H1 (cell line): ENCODE data around the gene MRPL45. TPM values are rescaled to one million over a fixed set of nuclear protein-coding genes. Genes with fewer than 3 reads are reported as not detected.

Source experiments
- CTCF ChIP-seq, 3 experiments: IDR thresholded peaks; 1 replicate in 2 of 3; 2 replicates in 1 of 3; pipeline versions ENCODE4 v1.5.1 to v1.6.1; 2011; ENCODE audit warnings: low read length in 3 of 3, mild to moderate bottlenecking in 3 of 3, inconsistent platforms in 2 of 3, low read depth in 1 of 3, moderate library complexity in 1 of 3; ENCODE audit not compliant: insufficient read depth in 1 of 3; ENCODE audit errors: control extremely low read depth in 1 of 3
- NRF1 ChIP-seq: IDR thresholded peaks from 2 replicates; pipeline ENCODE4 v1.6.1; 2011; ENCODE audit warnings: mild to moderate bottlenecking, low read depth, low read length, improper control_type of control experiment
- polyA plus RNA-seq, 7 experiments: library from polyadenylated mRNA; depleted of rRNA in 3 of 7; stranded (reverse) in 5 of 7; unstranded in 2 of 7; fragments of >200 nt in 5 of 7; fragments of 200-250 nt in 2 of 7; gene quantifications; 1 replicate in 5 of 7; 2 replicates in 1 of 7; 4 replicates in 1 of 7; pipeline versions ENCODE4 v1.2.1 to v1.2.3, GENCODE V29; 2011 to 2013; ENCODE audit warnings: missing spikeins in 2 of 7, mixed read lengths in 2 of 7
- total RNA-seq: library from RNA; stranded (reverse); fragmentation: NEBNext Ultra II Directional; extraction: Animal tissue kit (Norgen Biotek cat#: 25700); gene quantifications from 2 replicates; pipeline ENCODE4 v1.2.1, GENCODE V29; 2021

MRPL45 gene
- total and polyA plus RNA-seq, 2 of the 8 experiments (the other 6 are each of a cell fraction or from before 2014, with no cell fraction given) = 65.6 to 71.7 TPM

DNA sequence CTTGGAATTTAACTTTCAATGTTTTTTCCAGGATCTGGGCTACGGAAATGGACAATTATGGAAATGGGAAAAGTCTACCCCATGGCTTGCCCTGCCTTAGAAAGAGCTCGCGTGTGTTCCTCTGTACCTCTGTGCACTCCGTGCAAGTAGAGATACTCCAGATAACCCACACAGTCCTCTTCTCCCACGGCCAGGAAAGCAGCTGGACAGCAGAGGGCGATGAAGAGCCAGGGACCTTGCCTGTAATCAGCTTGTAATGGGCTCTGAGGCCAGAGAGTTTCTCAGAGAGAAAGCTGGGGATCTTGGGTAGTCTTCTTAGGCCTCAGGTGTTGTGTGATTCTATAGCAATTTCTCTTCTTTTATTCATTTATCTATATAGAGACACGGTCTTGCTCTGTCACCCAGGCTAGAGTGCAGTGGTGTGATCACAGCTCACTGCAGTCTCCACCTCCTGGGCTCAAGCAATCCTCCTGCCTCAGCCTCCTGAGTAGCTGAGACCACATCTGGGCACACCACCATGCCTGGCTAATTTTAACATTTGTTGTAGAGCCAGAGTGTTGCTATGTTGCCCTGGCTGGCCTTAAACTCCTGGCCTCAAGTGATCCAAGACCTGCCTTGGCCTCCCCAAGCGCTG lies 52.2 kb downstream of the MRPL45 start (continued):
- TF ChIP-seq NRF1 = no peak
- TF ChIP-seq CTCF (IDR thresholded peaks at IDR 0.05; ENCODE audit: control extremely low read depth in 1 of 3, insufficient read depth in 1 of 3, low read depth in 1 of 3, low read length in 3 of 3) = peak; percentile 87 to 97 (median 88)
